HTR-8/SVneo (cell line): ENCODE results near the gene DCXR.

Experiments used
- DNase-seq: peaks from one replicate; pipeline ENCODE4 v3.0.0; 2011; ENCODE audit warnings: low spot score, mixed read lengths; ENCODE audit not compliant: insufficient read length
- FAIRE-seq: peaks from 2 replicates; lab custom pipeline; 2011; peaks lifted over from hg19 to GRCh38; lab: Jason Lieb, UNC

Gene DCXR

GRCh38 chr17:82056729-82057621, 19.5 kb upstream of the DCXR start:
- no peak for FAIRE-seq
- DNase-seq = no peak

GRCh38 chr17:82055965-82056728, 18.6 kb upstream of the DCXR start:
- no peak for FAIRE-seq

GRCh38 chr17:82055023-82055964, 17.8 kb upstream of the DCXR start:
- FAIRE-seq (no peak), DNase-seq (no peak)

More at GRCh38 chr17:82055965-82056728, 18.6 kb upstream of the DCXR start:
- no peak for DNase-seq

- FAIRE-seq = no peak
These were observed 17.0 kb upstream of the DCXR start for GRCh38 chr17:82054351-82055022.

GRCh38 chr17:82053556-82054263, 16.2 kb upstream of the DCXR start:
- DNase-seq (no peak), FAIRE-seq (no peak)

More at GRCh38 chr17:82054351-82055022, 17.0 kb upstream of the DCXR start:
- DNase-seq = no peak

DNA sequence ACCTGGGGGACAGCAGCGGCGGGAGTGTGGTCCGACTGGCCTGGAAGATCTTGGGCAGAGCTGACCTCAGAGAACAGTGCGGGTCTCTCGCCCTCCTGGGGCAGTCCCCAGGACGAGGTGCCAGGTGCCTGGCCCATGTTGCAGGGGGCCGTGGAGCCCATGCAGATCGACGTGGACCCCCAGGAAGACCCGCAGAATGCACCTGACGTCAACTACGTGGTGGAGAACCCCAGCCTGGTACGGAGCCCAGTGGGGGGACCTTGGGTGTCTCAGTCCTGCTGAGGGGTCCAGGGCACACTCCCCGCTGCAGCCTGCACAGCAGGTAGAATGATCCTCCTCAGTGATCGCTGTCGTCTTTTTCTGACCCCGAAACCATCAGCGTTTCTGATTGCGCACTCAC, 15.6 kb upstream of the DCXR start:
- DNase-seq (no peak), FAIRE-seq (no peak)

DNA sequence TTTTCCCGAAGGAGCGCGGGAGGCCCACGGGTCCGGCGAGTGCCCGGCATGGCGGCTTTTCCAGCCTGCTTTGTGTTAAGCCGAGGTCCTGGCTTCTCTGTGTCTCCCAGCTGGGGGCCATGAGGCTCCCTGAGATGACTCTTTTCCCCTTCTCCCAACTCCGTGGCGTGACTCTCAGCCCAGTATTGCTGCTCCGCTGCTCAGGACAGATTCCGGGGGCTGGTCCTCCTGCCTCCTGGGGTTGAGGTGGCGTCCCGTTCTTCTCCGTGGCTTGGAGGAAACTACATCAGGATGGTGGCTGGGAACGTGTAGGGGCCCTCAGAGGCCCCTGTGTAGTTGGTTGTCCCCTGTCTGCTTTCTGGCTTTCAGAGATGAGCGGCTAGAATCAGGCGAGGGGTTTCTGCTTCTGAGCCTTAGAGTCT, 15.2 kb upstream of the DCXR start:
- no peak for FAIRE-seq

GRCh38 chr17:82051776-82052637, 14.5 kb upstream of the DCXR start, which contains the start of the genes GPS1 and RFNG:
TSS of gene GPS1 (plus strand) at chr17:82051898. CDS start at chr17:82051932, 34 bp downstream.
TSS of gene RFNG (minus strand) at chr17:82051811. CDS start at chr17:82051766, 45 bp downstream.
- DNase-seq (peak; percentile 78), FAIRE-seq (no peak)

More for the DNA sequence above, 15.2 kb upstream of the DCXR start:
- DNase-seq = no peak

- FAIRE-seq (no peak), DNase-seq (no peak)
These were observed 13.5 kb upstream of the DCXR start for GRCh38 chr17:82050761-82051641.

DNA sequence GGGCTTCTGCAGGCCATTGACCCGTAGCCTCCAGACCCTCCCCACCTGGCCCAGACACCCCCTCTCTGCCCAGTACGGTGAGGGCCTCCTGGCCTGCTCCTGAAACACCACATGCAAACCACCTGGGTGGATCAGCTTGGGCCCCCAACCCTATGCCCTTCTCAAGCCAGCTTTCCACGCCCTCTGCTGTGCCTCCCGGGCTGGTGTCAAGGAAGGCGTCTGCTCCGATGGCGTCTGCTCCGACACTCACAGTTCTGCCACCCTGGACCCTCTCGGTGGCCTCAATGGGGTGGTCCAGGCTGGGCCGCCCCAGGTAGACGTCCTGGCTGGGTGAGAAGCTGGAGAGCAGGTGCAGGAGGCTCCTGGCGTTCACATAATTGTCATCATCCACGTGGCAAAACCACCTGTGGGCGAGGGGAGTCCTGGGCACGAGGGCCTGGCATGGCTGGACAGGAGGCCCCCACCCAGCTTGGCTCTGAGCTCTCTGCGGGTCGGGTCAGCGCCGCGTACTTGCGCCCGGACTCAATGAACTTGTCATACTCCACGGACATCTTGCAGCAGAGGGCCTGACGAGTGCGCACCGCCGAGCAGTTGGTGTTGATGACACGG, 12.8 kb upstream of the DCXR start:
- FAIRE-seq (no peak), DNase-seq (no peak)

GRCh38 chr17:82049521-82049971, 12.0 kb upstream of the DCXR start:
- no peak for FAIRE-seq
- DNase-seq = no peak

DNA sequence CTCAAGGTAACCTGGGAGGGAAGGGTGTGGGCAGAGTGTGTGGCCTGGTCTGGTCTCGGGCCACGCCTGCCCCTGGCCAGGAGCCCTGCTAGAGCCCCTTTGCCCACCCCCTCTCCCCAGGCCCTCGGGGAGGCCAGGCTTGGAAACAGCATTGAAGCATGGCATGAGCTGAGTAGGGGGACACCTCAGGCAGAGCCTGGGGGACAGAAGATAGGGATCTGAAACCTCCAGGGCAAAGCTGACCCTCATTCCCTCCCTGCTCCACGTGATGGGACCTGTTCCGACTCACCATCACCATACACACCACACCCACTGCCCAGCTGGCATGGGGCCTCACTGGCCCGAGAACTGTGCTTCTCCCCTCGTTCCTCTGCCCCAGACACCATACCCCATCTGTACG, 11.6 kb upstream of the DCXR start:
- no peak for DNase-seq
- FAIRE-seq = no peak

DNA sequence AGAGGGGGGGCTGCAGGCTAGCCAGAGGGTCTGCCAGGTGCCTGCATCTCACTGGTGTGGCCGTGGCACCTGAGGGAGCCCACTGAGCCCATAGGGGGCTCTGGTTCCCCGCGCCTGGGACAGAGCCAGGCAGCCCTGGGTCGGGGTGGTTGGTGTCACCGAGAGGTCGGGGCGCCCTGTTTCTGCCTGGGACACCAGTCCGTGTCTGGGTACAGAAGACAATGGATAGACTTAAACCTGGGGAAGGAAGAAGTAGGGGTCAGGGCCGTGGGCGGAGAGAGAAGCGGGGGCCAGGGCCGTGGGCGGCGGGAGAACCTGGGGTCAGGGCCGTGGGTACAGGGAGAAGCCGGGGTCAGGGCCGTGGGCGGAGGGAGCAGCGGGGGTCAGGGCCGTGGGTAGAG, 11.1 kb upstream of the DCXR start:
- DNase-seq = no peak
- no peak for FAIRE-seq

- FAIRE-seq (no peak), DNase-seq (no peak)
These were observed 10.5 kb upstream of the DCXR start for GRCh38 chr17:82047914-82048570.

GRCh38 chr17:82047379-82047778, 9.9 kb upstream of the DCXR start:
- no peak for DNase-seq
- FAIRE-seq = peak; percentile 42

- FAIRE-seq (no peak), DNase-seq (no peak)
These were observed 9.4 kb upstream of the DCXR start for GRCh38 chr17:82046903-82047302.
